ENCODE data around the gene MYO3B. TPM values are rescaled to one million over a fixed set of nuclear protein-coding genes. Genes with fewer than 3 reads are reported as not detected.

The MYO3B gene
- total RNA-seq, 1 experiment from 2014 or later: 4.4 TPM

DNA sequence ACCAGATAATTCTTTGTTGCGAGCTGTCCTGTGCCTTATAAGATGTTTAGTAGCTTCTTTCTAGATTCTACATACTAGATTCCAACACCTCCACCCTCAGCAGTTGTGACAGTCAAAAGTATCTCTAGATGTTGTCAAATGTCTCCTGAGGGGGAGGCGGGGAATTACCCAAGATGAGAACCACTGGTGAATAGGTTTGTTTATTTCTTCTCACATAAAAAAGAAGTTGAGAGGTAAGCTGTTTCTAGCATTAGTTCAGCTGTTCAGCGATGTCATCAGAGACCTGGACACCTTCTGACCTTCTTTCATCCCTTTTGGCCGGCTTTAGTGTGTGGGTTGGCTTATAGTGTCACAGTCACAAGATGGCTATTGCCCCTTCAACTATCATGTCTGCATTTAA, 299.7 kb downstream of the MYO3B start:
- Histone ChIP-seq H2AFZ (ENCODE audit: low read length) (no peak overlapping the region), H3K4me2 (ENCODE audit: low read depth, low read length, poor library complexity, severe bottlenecking) (no peak overlapping the region), H3K4me1 (ENCODE audit: low read length) (no peaks in the 10 kb centered on the region), H3K9ac (ENCODE audit: low read length) (no peak overlapping the region), H3K27me3 (ENCODE audit: low read length) (no peaks in the 10 kb centered on the region), H3K79me2 (ENCODE audit: low read length) (no peaks in the 10 kb centered on the region), H3K27ac (ENCODE audit: low read length) (no peak overlapping the region), H3K9me2 (replicated peaks; ENCODE audit: insufficient read depth, low read length) (no peaks in the 10 kb centered on the region), H4K20me1 (ENCODE audit: insufficient read depth, low read depth, low read length) (no peaks in the 10 kb centered on the region), H3K36me3 (ENCODE audit: insufficient read depth, low read length) (no peaks in the 10 kb centered on the region), H3K9me3 (ENCODE audit: low read length) (no peaks in the 10 kb centered on the region), H3K4me3 (ENCODE audit: low read length) (no peak overlapping the region)
- DNase-seq: no peak

DNA sequence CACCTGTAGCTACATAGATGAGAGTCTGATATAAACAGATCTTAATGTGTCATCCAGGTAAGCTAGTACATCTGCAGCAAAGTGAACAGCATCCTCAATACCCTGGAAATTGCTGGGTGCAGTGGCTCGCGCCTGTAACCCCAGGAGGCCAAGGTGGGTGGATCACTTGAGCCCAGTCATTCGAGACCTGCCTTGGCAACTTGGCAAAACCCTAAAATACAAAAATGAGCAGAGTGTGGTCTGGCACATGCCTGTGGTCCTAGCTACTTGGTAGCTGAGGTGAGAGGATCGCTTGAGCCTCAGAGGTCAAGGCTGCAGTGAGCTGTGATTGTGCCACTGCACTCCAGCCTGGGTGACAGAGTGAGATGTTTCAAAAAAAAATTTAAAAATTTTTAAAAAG, 303.3 kb downstream of the MYO3B start:
- Histone ChIP-seq H3K9me3 (ENCODE audit: low read length) (no peaks in the 10 kb centered on the region), H2AFZ (ENCODE audit: low read length) (no peak overlapping the region), H3K36me3 (ENCODE audit: insufficient read depth, low read length) (no peaks in the 10 kb centered on the region), H4K20me1 (ENCODE audit: insufficient read depth, low read depth, low read length) (no peaks in the 10 kb centered on the region), H3K9ac (ENCODE audit: low read length) (no peak overlapping the region), H3K27ac (ENCODE audit: low read length) (no peak overlapping the region), H3K4me1 (ENCODE audit: low read length) (no peaks in the 10 kb centered on the region), H3K4me3 (ENCODE audit: low read length) (no peak overlapping the region), H3K27me3 (ENCODE audit: low read length) (no peaks in the 10 kb centered on the region), H3K9me2 (replicated peaks; ENCODE audit: insufficient read depth, low read length) (no peaks in the 10 kb centered on the region), H3K4me2 (ENCODE audit: low read depth, low read length, poor library complexity, severe bottlenecking) (no peak overlapping the region), H3K79me2 (ENCODE audit: low read length) (no peaks in the 10 kb centered on the region)
- DNase-seq: no peak

DNA sequence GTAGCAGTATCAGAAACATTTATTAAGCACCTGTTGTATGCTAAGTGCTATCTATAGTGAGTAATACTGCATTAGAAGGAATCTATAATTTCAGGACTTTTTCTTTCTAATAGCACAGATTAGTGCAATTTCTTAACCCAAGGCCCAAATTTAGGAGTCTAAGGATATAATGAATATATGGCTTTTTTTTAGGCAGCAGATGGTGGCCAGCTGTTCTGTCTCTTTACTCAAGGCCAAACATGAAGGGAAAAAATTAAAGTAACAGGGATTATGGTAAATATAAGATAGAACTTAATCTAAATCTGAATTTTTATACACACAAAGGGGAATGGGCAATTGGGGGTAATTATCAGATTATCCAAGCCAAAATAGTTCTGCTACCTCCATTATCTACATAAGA, 306.6 kb downstream of the MYO3B start:
- H3K9ac ChIP-seq (ENCODE audit: low read length): no peak overlapping the region
- H3K27ac ChIP-seq (ENCODE audit: low read length): no peak overlapping the region
- no peaks in the 10 kb centered on the region for H3K4me1 ChIP-seq (ENCODE audit: low read length)
- no peaks in the 10 kb centered on the region for H3K79me2 ChIP-seq (ENCODE audit: low read length)
- no peak overlapping the region for H2AFZ ChIP-seq (ENCODE audit: low read length)
- H4K20me1 ChIP-seq (ENCODE audit: insufficient read depth, low read depth, low read length): no peaks in the 10 kb centered on the region
- no peak overlapping the region for H3K4me2 ChIP-seq (ENCODE audit: low read depth, low read length, poor library complexity, severe bottlenecking)
- no peaks in the 10 kb centered on the region for H3K36me3 ChIP-seq (ENCODE audit: insufficient read depth, low read length)
- H3K9me2 ChIP-seq (replicated peaks; ENCODE audit: insufficient read depth, low read length): no peaks in the 10 kb centered on the region
- no peak overlapping the region for H3K4me3 ChIP-seq (ENCODE audit: low read length)
- no peaks in the 10 kb centered on the region for H3K27me3 ChIP-seq (ENCODE audit: low read length)
- no peaks in the 10 kb centered on the region for H3K9me3 ChIP-seq (ENCODE audit: low read length)
- DNase-seq: no peak

DNA sequence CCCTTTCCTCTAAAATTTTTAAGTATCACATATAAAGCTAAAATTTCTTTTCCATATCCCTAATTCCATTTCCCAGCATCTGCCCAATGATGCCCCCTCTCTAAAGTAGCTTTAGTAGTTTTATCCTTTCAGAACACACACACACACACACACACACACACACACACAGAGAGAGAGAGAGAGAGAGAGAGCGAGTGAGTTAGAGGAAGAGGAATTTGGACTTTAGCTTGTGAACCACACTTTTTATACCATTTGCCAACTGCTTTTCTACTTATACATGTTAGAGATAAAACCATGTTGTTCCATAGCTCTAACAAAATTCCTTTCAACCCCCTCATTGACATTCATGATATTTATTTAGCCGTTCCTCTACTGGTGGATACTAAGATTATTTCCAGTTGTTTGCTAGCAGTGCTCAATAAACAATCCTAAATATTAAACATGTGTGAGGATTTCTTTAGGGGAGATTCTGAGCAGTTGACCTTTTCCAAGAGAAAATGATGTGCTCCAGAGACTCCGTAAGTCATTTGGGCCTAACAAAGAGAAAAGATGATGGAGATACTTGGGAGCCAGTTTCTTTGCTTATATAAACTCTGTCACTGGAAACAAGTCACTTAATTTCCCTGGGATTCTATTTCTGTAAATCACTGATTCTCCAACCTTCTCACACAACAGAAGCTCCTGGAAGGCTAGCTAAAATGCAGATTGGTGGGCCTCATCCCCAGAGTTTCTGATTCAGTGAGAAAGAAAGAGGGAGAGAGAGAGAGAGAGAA, 307.5 kb downstream of the MYO3B start:
- Histone ChIP-seq H3K9me3 (ENCODE audit: low read length) (no peaks in the 10 kb centered on the region), H3K4me3 (ENCODE audit: low read length) (no peak overlapping the region), H3K79me2 (ENCODE audit: low read length) (no peaks in the 10 kb centered on the region), H3K9me2 (replicated peaks; ENCODE audit: insufficient read depth, low read length) (no peaks in the 10 kb centered on the region), H3K9ac (ENCODE audit: low read length) (no peak overlapping the region), H3K27me3 (ENCODE audit: low read length) (no peaks in the 10 kb centered on the region), H3K36me3 (ENCODE audit: insufficient read depth, low read length) (no peaks in the 10 kb centered on the region), H3K4me1 (ENCODE audit: low read length) (no peaks in the 10 kb centered on the region), H2AFZ (ENCODE audit: low read length) (no peak overlapping the region), H3K27ac (ENCODE audit: low read length) (no peak overlapping the region), H3K4me2 (ENCODE audit: low read depth, low read length, poor library complexity, severe bottlenecking) (no peak overlapping the region), H4K20me1 (ENCODE audit: insufficient read depth, low read depth, low read length) (no peaks in the 10 kb centered on the region)
- DNase-seq: no peak

DNA sequence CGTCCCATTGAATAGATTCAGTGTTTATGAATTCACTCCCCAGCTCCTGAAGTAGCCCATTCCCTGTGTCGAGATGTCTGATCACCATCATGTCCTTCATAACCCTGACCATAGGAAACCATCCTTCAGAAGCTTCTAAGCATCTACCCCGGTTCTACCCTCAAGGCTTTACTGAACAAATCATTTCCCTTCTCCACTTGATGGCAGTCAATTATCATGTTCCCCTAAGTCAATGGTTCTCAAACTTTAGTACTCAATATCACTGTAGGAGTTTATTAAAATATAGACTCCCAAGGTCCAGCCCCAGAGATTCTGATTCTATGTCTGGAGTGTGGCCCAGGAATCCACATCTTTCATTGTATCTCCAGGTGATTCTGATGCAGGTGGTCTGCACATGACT, 308.8 kb downstream of the MYO3B start:
- Histone ChIP-seq H3K9me2 (replicated peaks; ENCODE audit: insufficient read depth, low read length) (no peaks in the 10 kb centered on the region), H2AFZ (ENCODE audit: low read length) (no peak overlapping the region), H3K4me3 (ENCODE audit: low read length) (no peak overlapping the region), H3K79me2 (ENCODE audit: low read length) (no peaks in the 10 kb centered on the region), H3K4me1 (ENCODE audit: low read length) (no peaks in the 10 kb centered on the region), H3K9ac (ENCODE audit: low read length) (no peak overlapping the region), H3K4me2 (ENCODE audit: low read depth, low read length, poor library complexity, severe bottlenecking) (no peak overlapping the region), H4K20me1 (ENCODE audit: insufficient read depth, low read depth, low read length) (no peaks in the 10 kb centered on the region), H3K27me3 (ENCODE audit: low read length) (no peaks in the 10 kb centered on the region), H3K9me3 (ENCODE audit: low read length) (no peaks in the 10 kb centered on the region), H3K36me3 (ENCODE audit: insufficient read depth, low read length) (no peaks in the 10 kb centered on the region), H3K27ac (ENCODE audit: low read length) (no peak overlapping the region)
- no peak for DNase-seq

DNA sequence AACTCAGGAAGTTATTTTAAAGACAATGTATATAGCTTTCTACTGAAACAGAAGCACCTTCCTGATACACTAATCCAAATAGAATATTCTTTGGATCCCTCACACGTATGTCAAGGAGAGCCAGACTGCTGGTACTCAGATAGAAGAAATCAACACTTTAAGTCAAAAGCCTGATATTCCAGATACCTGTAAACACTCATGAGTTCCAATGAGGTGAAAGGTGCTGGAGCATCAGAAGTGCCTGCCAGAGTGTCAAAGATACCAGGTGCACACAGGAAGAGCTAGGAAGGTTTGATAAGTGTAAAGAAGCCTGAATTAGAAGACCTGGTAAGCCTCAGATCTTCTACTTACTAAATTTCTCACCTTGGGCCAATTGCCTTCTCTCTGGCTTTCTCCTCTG, 310.9 kb downstream of the MYO3B start:
- Histone ChIP-seq H3K4me3 (ENCODE audit: low read length) (no peak overlapping the region), H3K9me3 (ENCODE audit: low read length) (no peaks in the 10 kb centered on the region), H4K20me1 (ENCODE audit: insufficient read depth, low read depth, low read length) (no peaks in the 10 kb centered on the region), H3K9me2 (replicated peaks; ENCODE audit: insufficient read depth, low read length) (no peaks in the 10 kb centered on the region), H3K4me2 (ENCODE audit: low read depth, low read length, poor library complexity, severe bottlenecking) (no peak overlapping the region), H3K9ac (ENCODE audit: low read length) (no peak overlapping the region), H2AFZ (ENCODE audit: low read length) (no peak overlapping the region), H3K27ac (ENCODE audit: low read length) (no peak overlapping the region), H3K4me1 (ENCODE audit: low read length) (no peaks in the 10 kb centered on the region), H3K27me3 (ENCODE audit: low read length) (no peaks in the 10 kb centered on the region), H3K36me3 (ENCODE audit: insufficient read depth, low read length) (no peaks in the 10 kb centered on the region), H3K79me2 (ENCODE audit: low read length) (no peaks in the 10 kb centered on the region)
- no peak for DNase-seq

DNA sequence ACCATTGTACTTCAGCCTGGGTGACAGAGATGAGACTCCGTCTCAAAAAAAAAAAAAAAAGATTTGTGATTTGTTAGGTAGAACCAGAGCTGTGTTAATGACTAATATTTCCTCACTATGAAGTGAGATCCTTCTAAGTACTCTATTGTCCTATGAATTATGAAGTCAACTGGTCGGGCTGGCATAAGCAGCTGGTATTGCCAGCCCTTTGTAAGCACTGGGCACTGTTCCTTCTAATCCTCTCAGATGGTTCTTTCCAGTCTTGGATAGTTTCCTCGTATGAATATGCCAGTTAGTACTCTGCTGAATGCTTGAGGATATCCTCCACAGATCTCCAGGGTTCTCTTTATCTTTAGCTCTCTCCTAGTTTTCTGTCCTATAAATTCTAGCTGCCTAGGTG, 314.1 kb downstream of the MYO3B start:
- H3K9me3 ChIP-seq (ENCODE audit: low read length): no peaks in the 10 kb centered on the region
- DNase-seq: no peak
- H4K20me1 ChIP-seq (ENCODE audit: insufficient read depth, low read depth, low read length): no peaks in the 10 kb centered on the region
- H3K27me3 ChIP-seq (ENCODE audit: low read length): no peaks in the 10 kb centered on the region
- H3K79me2 ChIP-seq (ENCODE audit: low read length): no peaks in the 10 kb centered on the region
- H3K9me2 ChIP-seq (replicated peaks; ENCODE audit: insufficient read depth, low read length): no peaks in the 10 kb centered on the region
- no peaks in the 10 kb centered on the region for H3K36me3 ChIP-seq (ENCODE audit: insufficient read depth, low read length)
- H2AFZ ChIP-seq (ENCODE audit: low read length): no peak overlapping the region
- no peak overlapping the region for H3K9ac ChIP-seq (ENCODE audit: low read length)
- no peaks in the 10 kb centered on the region for H3K4me1 ChIP-seq (ENCODE audit: low read length)
- H3K27ac ChIP-seq (ENCODE audit: low read length): no peak overlapping the region
- H3K4me3 ChIP-seq (ENCODE audit: low read length): no peak overlapping the region
- no peak overlapping the region for H3K4me2 ChIP-seq (ENCODE audit: low read depth, low read length, poor library complexity, severe bottlenecking)

DNA sequence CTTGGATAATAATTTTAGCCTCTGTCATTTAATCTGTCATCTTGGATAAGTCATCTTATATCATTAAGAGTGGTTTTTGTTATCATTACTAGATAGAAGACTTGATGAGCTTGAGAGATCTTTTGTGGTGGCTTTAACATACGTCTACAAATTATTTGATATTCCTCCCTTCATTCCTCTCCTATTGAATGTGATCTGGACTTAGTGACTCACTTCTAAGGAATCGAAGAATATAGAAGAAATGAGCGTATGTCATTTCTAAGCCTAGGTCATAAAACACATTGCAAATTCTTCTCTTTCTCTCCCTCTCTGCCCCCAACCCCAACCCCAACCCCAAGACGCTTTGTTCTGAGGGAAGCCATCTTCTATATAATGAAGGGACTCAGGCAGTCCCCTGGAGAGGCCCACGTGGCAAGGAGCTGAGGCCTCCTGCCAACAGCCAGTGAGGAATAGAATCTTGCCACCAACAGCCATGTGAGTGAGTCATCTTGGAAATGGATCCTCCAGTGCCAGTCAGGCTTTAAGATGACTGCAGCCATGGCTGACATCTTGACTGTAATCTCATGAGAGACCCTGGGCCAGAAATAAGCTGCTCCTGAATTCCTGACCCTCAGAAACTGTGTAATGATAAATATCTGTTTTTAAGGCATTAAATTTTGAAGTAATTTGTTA, 315.6 kb downstream of the MYO3B start:
- Histone ChIP-seq H3K27ac (ENCODE audit: low read length) (no peak overlapping the region), H3K27me3 (ENCODE audit: low read length) (no peaks in the 10 kb centered on the region), H3K9me2 (replicated peaks; ENCODE audit: insufficient read depth, low read length) (no peaks in the 10 kb centered on the region), H3K4me3 (ENCODE audit: low read length) (no peak overlapping the region), H3K9me3 (ENCODE audit: low read length) (no peaks in the 10 kb centered on the region), H4K20me1 (ENCODE audit: insufficient read depth, low read depth, low read length) (no peaks in the 10 kb centered on the region), H3K36me3 (ENCODE audit: insufficient read depth, low read length) (no peaks in the 10 kb centered on the region), H3K4me2 (ENCODE audit: low read depth, low read length, poor library complexity, severe bottlenecking) (no peak overlapping the region), H3K4me1 (ENCODE audit: low read length) (no peaks in the 10 kb centered on the region), H2AFZ (ENCODE audit: low read length) (no peak overlapping the region), H3K9ac (ENCODE audit: low read length) (no peak overlapping the region), H3K79me2 (ENCODE audit: low read length) (no peaks in the 10 kb centered on the region)
- DNase-seq: no peak

Measured in Karpas-422 (cell line).